ENCODE measurements around the gene ACOT13. TPM values are rescaled to one million over a fixed set of nuclear protein-coding genes. Genes with fewer than 3 reads are reported as not detected.
A peak's percentile ranks its signal among the peaks of the same experiment; 100 is the strongest.
"Not testable (repeated sequence)": the region's sequence is repeated elsewhere in the genome, so short reads cannot be mapped to it uniquely, and the experiment has no call there.

The ACOT13 gene
- total RNA-seq, 1 experiment from 2014 or later, result 51.5 TPM

- no peak for DNase-seq (ENCODE audit: extremely low read depth, low read depth)
Observed at GRCh38 chr6:24690593-24690992, 23.7 kb downstream of the ACOT13 start.

GRCh38 chr6:24691550-24691949 lies 24.7 kb downstream of the ACOT13 start:
- DNase-seq (ENCODE audit: extremely low read depth, low read depth), result no peak

GRCh38 chr6:24692003-24692402 lies 25.1 kb downstream of the ACOT13 start:
- DNase-seq (ENCODE audit: extremely low read depth, low read depth), result no peak

GRCh38 chr6:24692415-24692814 lies 25.5 kb downstream of the ACOT13 start:
- no peak for DNase-seq (ENCODE audit: extremely low read depth, low read depth)

- no peak for DNase-seq (ENCODE audit: extremely low read depth, low read depth)
Observed at GRCh38 chr6:24692848-24693592, 26.1 kb downstream of the ACOT13 start.

- no peak for DNase-seq (ENCODE audit: extremely low read depth, low read depth)
Observed at GRCh38 chr6:24694198-24694597, 27.3 kb downstream of the ACOT13 start.

GRCh38 chr6:24695635-24696034 lies 28.8 kb downstream of the ACOT13 start:
- peak; percentile 48 for DNase-seq (ENCODE audit: extremely low read depth, low read depth)

- DNase-seq (ENCODE audit: extremely low read depth, low read depth), result no peak
Observed at GRCh38 chr6:24696097-24696496, 29.2 kb downstream of the ACOT13 start.

GRCh38 chr6:24699521-24700359 lies 32.9 kb downstream of the ACOT13 start:
- no peak for DNase-seq (ENCODE audit: extremely low read depth, low read depth)

GRCh38 chr6:24702720-24703282 lies 35.9 kb downstream of the ACOT13 start:
- DNase-seq (ENCODE audit: extremely low read depth, low read depth), result no peak

GRCh38 chr6:24704468-24704867 lies 37.6 kb downstream of the ACOT13 start:
- no peak for DNase-seq (ENCODE audit: extremely low read depth, low read depth)

- no peak for DNase-seq (ENCODE audit: extremely low read depth, low read depth)
Observed at GRCh38 chr6:24708612-24709011, 41.7 kb downstream of the ACOT13 start.

- DNase-seq (ENCODE audit: extremely low read depth, low read depth), result no peak
Observed at GRCh38 chr6:24709014-24709711, 42.3 kb downstream of the ACOT13 start.

- no peak for DNase-seq (ENCODE audit: extremely low read depth, low read depth)
Observed at GRCh38 chr6:24710519-24711303, 43.8 kb downstream of the ACOT13 start.

- DNase-seq (ENCODE audit: extremely low read depth, low read depth), result not testable (repeated sequence)
Observed at GRCh38 chr6:24716602-24717148, 49.8 kb downstream of the ACOT13 start.

GRCh38 chr6:24718449-24719124 lies 51.7 kb downstream of the ACOT13 start:
- DNase-seq (ENCODE audit: extremely low read depth, low read depth), result no peak

- no peak for DNase-seq (ENCODE audit: extremely low read depth, low read depth)
Observed at GRCh38 chr6:24719125-24719971, 52.5 kb downstream of the ACOT13 start, which contains the start of gene C6orf62. TSS of gene C6orf62 (minus strand) at chr6:24719154. CDS start at chr6:24718668, 486 bp downstream.

GRCh38 chr6:24720131-24720603 lies 53.3 kb downstream of the ACOT13 start:
- DNase-seq (ENCODE audit: extremely low read depth, low read depth), result peak; percentile 24

Measured in NCI-H460 (cell line).